HepG2 (cell line): ENCODE results near the gene TUBB. TPM values are rescaled to one million over a fixed set of nuclear protein-coding genes. Genes with fewer than 3 reads are reported as not detected.

ENCODE experiments used
- ELF4 ChIP-seq: sonication (generic); formaldehyde crosslinking; IDR thresholded peaks from 2 replicates; pipeline ENCODE4 v1.5.0; 2020; ENCODE audit warnings: missing genetic modification reagents, mild to moderate bottlenecking, moderate library complexity, borderline replicate concordance
- FOXA3 ChIP-seq: IDR thresholded peaks from 2 replicates; pipeline ENCODE4 v1.6.1; 2016; ENCODE audit warnings: missing genetic modification reagents, missing compliant biosample characterization
- HNRNPUL1 ChIP-seq: fragments of 200-400 bp; formaldehyde crosslinking; IDR thresholded peaks from 2 replicates; pipeline ENCODE4 v1.6.1; 2017; ENCODE audit warnings: low read depth, mild to moderate bottlenecking, low read length, moderate library complexity
- LCORL ChIP-seq, 2 experiments: fragments of 450-650 bp in 1 of 2; sonication (generic) in 1 of 2; formaldehyde crosslinking in 1 of 2; IDR thresholded peaks; 2 replicates each; pipeline versions ENCODE4 v1.5.0 to v1.6.1; 2017 to 2020; ENCODE audit warnings: antibody characterized with exemption in 1 of 2, missing genetic modification reagents in 1 of 2
- MED1 ChIP-seq: sonication (generic); formaldehyde crosslinking; IDR thresholded peaks from 2 replicates; pipeline ENCODE4 v1.4.0; 2020; ENCODE audit warnings: missing genetic modification reagents
- PAF1 ChIP-seq: IDR thresholded peaks from 2 replicates; pipeline ENCODE4 v1.6.1; 2016; ENCODE audit warnings: missing genetic modification reagents, missing compliant biosample characterization
- RBAK ChIP-seq: sonication (generic); formaldehyde crosslinking; IDR thresholded peaks from 2 replicates; pipeline ENCODE4 v1.5.1; 2020; ENCODE audit warnings: mild to moderate bottlenecking, missing genetic modification reagents
- SMARCE1 ChIP-seq: fragments of 450-650 bp; IDR thresholded peaks from 2 replicates; pipeline ENCODE4 v1.6.1; 2017; ENCODE audit warnings: borderline replicate concordance
- SP140L ChIP-seq: sonication (generic); formaldehyde crosslinking; IDR thresholded peaks from 2 replicates; pipeline ENCODE4 v1.4.0; 2020; ENCODE audit warnings: missing genetic modification reagents, borderline replicate concordance
- TCF7 ChIP-seq: sonication (generic); IDR thresholded peaks from 2 replicates; pipeline ENCODE4 v1.6.1; 2016; ENCODE audit warnings: antibody characterized with exemption, low read depth
- ZFP1 ChIP-seq: IDR thresholded peaks from 2 replicates; pipeline ENCODE4 v1.6.1; 2016
- ZFP90 ChIP-seq: sonication (generic); formaldehyde crosslinking; IDR thresholded peaks from 2 replicates; pipeline ENCODE4 v1.8.0; 2022; ENCODE audit warnings: missing genetic modification reagents, mild to moderate bottlenecking, inconsistent platforms, borderline replicate concordance
- ZNF232 ChIP-seq: sonication (generic); formaldehyde crosslinking; IDR thresholded peaks from 2 replicates; pipeline ENCODE4 v1.4.0; 2020; ENCODE audit warnings: missing genetic modification reagents, borderline replicate concordance
- ZNF577 ChIP-seq: sonication (generic); formaldehyde crosslinking; IDR thresholded peaks from 2 replicates; pipeline ENCODE4 v1.4.0; 2020; ENCODE audit warnings: mild to moderate bottlenecking, low read depth, missing genetic modification reagents, borderline replicate concordance
- polyA plus RNA-seq, 8 experiments: library from polyadenylated mRNA; depleted of rRNA in 3 of 8; stranded (reverse) in 7 of 8; unstranded in 1 of 8; fragments of >200 nt; fragmentation: Illumina TruSeq in 4 of 8; extraction: Trizol in 4 of 8; gene quantifications; 2 replicates each; pipeline versions ENCODE4 v1.2.1 to v1.2.3, GENCODE V29; 2011 to 2016; ENCODE audit warnings: low read depth in 4 of 8, missing spikeins in 1 of 8, mixed read lengths in 1 of 8; ENCODE audit not compliant: insufficient read depth in 1 of 8
- total RNA-seq, 5 experiments: library from RNA; depleted of rRNA; stranded (reverse); fragments of >200 nt; fragmentation: Illumina TruSeq; extraction: Trizol; gene quantifications; 2 replicates each; pipeline ENCODE4 v1.2.3, GENCODE V29; 2016; ENCODE audit warnings: low read depth in 1 of 5
- TF ChIP-seq, protein P1 (sequence below), 2 experiments: sonication (generic) in 1 of 2; formaldehyde crosslinking in 1 of 2; IDR thresholded peaks; 2 replicates each; pipeline versions ENCODE4 v1.4.0 to v1.6.1; 2016 to 2020; ENCODE audit warnings: borderline replicate concordance in 1 of 2, low read depth in 1 of 2, mild to moderate bottlenecking in 1 of 2, missing genetic modification reagents in 1 of 2
- TF ChIP-seq, protein P2 (sequence below): sonication (generic); formaldehyde crosslinking; IDR thresholded peaks from 2 replicates; pipeline ENCODE4 v1.4.0; 2020; ENCODE audit warnings: low read depth, mild to moderate bottlenecking, missing genetic modification reagents

TUBB gene
- total and polyA plus RNA-seq, 2 of the 13 experiments (the other 11 are each of a cell fraction or from before 2014, with no cell fraction given) = 911 to 1,163 TPM

GRCh38 chr6:30747902-30748769 lies 28.0 kb downstream of the TUBB start (continued):
- TF ChIP-seq LCORL (IDR thresholded peaks at IDR 0.05) = no peak
- TF ChIP-seq LCORL (CRISPR knock-in tag; IDR thresholded peaks at IDR 0.05) = 0 out of 2 replicates have a peak, but pooled peaks have one; percentile 7
- TF ChIP-seq MED1 = 0 out of 2 replicates have a peak, but pooled peaks have one; percentile 13
- peak; percentile 45; the same call in 1 of the 2 replicates for TF ChIP-seq ELF4
- 0 out of 2 replicates have a peak, but pooled peaks have one; percentile 37 for TF ChIP-seq ZFP90 (CRISPR knock-in tag)
- no peak for TF ChIP-seq HNRNPUL1
- 0 out of 2 replicates have a peak, but pooled peaks have one; percentile 36 for TF ChIP-seq ZFP1 (CRISPR knock-in tag)
- no peak for TF ChIP-seq ZNF577 (CRISPR knock-in tag)
- peak; percentile 73; the same call in 1 of the 2 replicates for TF ChIP-seq PAF1 (CRISPR knock-in tag)
- no peak for TF ChIP-seq SMARCE1
- TF ChIP-seq, protein P1, sequence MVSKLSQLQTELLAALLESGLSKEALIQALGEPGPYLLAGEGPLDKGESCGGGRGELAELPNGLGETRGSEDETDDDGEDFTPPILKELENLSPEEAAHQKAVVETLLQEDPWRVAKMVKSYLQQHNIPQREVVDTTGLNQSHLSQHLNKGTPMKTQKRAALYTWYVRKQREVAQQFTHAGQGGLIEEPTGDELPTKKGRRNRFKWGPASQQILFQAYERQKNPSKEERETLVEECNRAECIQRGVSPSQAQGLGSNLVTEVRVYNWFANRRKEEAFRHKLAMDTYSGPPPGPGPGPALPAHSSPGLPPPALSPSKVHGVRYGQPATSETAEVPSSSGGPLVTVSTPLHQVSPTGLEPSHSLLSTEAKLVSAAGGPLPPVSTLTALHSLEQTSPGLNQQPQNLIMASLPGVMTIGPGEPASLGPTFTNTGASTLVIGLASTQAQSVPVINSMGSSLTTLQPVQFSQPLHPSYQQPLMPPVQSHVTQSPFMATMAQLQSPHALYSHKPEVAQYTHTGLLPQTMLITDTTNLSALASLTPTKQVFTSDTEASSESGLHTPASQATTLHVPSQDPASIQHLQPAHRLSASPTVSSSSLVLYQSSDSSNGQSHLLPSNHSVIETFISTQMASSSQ (IDR thresholded peaks at IDR 0.05; ENCODE audit: low read depth) = no peak; the same call in 1 of the 2 replicates
- TF ChIP-seq, protein P1 (CRISPR knock-in tag; IDR thresholded peaks at IDR 0.05; ENCODE audit: borderline replicate concordance) = no peak
- TF ChIP-seq RBAK (CRISPR knock-in tag) = no peak
- TF ChIP-seq FOXA3 (CRISPR knock-in tag) = peak; percentile 63
- TF ChIP-seq ZNF232 = 0 out of 2 replicates have a peak, but pooled peaks have one; percentile 3
- 0 out of 2 replicates have a peak, but pooled peaks have one; percentile 10 for TF ChIP-seq TCF7
- TF ChIP-seq, protein P2, sequence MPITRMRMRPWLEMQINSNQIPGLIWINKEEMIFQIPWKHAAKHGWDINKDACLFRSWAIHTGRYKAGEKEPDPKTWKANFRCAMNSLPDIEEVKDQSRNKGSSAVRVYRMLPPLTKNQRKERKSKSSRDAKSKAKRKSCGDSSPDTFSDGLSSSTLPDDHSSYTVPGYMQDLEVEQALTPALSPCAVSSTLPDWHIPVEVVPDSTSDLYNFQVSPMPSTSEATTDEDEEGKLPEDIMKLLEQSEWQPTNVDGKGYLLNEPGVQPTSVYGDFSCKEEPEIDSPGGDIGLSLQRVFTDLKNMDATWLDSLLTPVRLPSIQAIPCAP (CRISPR knock-in tag) = 0 out of 2 replicates have a peak, but pooled peaks have one; percentile 4
- TF ChIP-seq SP140L (CRISPR knock-in tag) = no peak
